Fibroblast of the conjunctiva (primary cell): Measurements from ENCODE around the gene TMEM163.

Experiments
- DNase-seq: peaks from one replicate; pipeline ENCODE4 v3.0.0-alpha.2; 2010; ENCODE audit warnings: low read depth

Gene TMEM163

DNA sequence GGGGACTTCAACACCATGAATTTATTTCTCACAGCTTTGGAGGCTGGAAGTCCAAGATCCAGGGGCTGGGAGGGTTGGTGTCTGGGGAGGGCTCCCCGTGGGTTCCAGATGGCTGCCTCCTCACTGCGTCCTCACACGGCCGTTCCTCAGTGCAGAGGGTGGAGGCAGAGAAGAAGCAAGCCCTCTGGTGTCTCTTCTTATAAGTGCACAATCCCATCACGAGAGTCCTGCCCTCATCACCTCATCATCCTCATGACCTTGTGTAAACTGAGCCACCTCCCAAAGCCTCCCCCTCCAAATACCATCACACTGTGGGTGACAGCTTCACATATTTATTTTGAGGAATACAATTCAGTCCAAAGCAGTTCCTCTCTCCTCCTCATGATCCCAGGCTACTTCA is 26.3 kb downstream of the TMEM163 start:
- DNase-seq: no peak

DNA sequence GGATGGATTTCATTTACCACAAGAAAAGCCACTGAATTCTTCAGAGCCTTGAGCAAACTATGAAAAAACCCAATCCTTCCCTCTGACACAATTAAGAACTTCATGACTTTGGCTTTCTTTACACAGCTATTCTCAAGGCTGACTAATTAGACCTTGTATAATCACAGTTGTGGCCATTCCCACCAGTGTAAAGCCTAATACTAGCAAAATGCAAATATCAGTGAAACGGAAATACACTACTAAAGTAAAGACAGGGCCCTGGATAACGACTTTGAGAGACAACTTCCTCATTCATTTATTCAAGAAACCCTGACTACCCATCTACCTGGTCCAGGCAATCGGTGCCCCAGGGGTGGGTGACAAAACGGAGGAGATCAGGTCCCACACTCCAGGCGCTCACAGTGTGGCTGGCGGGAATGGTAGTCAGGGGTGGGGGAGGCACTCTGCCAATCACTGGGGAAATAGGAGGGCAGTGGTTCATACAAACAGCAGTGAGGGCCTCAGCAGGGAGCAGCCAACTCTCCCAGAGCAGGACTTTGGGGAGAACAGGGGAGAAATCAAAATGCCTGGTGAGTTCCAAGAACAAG is 28.1 kb downstream of the TMEM163 start:
- no peak for DNase-seq

DNA sequence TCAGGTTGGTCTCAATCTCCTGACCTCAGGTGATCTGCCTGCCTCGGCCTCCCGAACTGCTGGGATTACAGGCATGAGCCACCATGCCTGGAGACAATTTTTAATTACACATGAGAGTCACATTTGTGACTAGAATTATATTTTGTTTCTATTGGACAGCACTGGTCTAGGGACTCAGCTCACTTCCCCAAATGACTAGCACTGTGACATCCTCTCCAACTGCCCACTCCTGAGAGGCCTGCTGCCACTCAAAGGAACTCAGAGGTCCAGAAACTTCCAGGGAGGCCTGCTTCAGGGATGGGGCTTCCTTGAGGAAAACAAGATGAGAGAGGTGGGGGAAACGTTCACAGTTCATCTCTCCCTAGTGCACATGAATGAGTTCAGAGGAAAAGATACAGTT is 29.5 kb downstream of the TMEM163 start:
- no peak for DNase-seq

DNA sequence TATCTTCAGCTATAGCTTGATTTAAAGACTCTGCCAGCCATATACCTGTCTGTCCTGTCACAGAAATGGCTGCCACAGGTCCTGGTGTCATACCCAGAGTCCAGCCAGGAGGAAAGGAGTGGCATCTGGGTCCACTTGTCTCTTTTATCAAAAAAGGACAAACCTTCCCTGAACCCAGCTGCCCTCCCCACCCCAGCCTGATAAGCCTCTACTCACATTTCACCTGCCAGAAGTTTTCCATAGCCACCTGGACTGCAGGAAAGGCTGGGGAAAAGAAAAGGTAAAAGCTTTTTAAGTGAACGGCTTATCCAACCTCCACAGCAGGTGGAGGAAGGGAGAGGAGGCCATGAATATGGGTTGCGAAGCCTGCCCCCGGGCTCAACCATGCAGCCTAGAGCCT is 32.8 kb downstream of the TMEM163 start:
- no peak for DNase-seq

DNA sequence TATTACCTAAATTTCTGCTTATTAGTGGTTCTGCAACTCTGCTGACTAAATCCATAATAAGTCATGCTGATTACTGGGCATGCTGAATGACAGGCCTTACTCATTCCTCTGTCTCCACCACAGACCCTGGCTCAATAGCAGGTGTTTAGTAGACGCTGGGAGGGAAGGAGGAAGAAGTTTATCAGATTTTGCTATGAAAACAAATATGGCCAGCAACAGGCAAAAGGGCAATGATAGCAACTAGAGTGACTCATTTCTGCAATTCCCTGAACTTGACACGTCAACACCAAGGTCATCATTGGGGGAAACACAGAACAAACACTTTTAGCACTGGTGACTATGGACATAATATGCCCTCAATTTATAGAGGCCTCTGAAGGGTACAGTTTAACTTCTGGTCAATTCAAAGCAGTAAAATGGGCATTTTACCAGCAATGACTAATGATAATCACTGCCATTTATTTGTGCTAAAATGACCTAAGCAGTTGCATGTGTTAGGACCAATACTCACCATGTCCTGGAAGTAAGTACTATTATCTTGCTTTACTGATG is 35.2 kb downstream of the TMEM163 start:
- no peak for DNase-seq

DNA sequence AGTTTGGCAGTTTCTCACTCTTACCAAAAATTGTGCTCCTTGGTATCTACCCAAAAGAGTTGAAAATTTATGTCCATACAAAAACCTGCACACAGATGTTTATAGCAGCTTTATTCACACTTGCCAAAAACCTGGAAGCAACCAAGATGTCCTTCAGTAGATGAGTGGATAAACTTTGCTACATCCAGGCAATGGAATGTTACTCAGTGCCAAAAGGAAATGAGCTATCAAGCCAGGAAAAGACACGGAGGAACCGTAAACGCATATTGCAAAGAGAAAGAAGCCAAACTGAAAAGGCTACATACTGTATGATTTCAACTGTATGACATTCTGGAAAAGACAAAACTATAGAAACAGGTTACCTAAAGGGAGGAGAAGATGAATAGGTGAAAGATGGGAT is 36.1 kb downstream of the TMEM163 start:
- DNase-seq: no peak

DNA sequence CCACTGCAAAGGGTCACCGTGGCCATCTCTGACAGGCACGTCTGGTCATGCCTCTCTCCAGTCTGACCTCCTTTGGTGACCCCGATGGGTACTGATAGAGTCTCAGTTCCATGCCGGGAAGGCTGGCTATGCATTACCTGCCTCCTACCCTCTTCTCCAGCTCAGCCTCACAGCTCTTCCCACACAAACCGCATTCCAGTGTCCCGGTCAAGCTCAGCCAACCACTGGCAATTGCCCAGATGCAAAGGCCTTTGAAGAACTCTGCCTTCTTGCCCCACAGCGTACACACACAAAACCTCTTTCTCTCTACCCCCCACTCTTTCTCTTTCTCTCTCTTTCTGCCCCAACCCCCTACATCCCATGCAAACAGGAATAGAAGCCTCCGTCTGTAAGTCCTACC is 37.6 kb downstream of the TMEM163 start:
- DNase-seq: no peak

DNA sequence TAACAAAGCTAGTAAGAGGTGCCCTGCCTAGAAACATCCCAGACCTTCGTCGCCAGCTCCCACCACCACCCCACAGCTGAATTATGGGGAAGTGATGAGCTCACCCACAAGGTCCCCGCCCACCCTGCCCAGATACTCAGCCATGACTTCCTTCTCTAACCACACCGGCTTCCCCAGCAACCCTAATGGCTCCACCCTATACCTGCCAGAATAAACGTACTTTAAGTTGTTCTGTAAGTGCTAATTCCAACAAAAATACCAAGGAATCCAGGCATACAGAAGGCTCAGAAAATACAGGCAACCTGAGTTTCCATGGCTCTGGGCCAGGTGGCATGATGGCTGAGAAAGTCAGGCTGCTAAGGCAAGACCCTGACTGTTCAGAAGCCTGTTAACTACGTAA is 39.1 kb downstream of the TMEM163 start:
- no peak for DNase-seq

DNA sequence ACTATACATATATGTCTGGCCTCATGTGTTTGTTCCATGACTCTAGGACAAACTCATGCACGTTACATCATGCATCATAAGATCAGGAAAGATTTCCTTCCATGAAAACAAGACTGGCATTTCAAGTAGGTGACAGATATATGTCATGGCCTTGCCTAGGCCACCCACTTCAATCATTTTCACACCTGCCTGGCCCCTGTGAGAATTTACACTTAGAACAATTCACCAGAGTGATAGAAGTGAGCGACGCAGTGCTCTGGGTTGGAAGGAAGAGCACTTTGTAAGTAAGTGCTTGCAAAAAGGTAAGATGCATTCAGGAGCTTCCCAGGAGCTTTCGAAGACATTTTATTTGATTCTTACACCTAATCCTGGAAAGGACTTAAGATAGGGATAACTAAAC is 39.5 kb downstream of the TMEM163 start:
- DNase-seq: no peak

DNA sequence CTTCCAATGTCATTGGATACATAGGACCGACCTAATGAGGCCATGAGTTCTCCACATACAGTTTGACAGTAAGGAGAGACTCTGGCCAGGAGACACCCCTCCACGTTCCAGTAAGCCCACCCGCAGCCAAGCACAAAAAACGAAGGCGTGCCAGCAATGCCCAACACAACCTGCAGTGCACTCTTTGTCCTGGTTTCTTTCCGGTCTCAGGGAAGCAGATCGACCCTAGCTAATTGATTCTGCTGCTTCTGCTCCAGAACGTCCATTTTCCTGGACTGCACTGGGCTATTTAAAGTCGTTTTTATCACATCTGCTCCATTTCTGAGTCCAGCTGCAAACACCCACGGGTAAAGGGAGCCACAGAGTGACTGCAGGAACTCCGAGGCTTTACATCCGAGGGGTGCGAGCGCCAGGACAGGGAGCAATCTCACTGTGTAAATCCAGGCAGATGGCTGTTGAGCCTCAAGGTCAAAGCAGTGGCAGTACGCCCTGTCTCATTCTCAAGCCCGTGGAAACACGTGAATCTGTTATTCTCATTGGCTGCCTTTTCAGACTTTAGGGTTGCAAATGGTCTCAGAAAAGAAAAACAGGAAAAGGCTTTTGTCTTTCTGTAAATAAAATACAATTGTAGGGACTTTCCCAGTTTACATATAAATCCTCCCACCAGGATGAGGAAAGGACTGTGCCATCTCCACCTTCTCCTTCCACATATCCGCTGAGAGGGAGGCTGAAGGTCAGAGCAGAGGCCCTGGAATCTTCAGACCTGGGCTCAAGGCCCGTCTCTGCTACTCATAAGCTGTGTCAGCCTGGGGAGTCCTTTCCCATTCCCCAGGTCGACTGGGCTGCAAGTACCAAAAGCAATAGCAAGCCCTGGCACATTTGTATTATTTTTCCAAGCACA is 40.7 kb downstream of the TMEM163 start:
- no peak for DNase-seq

DNA sequence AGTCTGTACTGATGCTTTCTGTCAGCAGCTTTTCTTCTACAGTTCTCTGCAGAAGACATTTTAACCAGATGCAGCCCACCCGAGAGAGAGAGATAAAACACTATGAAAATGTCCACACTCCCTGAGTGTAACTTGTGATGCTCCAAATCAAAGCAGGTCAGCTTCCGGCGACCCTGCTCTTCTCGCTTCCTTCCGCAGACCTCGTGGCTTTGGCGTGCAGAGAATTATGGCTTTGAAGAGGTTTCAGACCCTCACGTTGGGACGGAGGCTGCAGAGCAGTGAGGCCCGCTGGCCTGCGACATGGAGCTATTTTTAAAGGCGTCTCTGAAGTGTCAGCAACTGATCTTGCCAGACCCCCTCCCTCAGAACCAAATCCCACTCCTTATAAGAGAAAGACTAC is 41.8 kb downstream of the TMEM163 start:
- DNase-seq: no peak

DNA sequence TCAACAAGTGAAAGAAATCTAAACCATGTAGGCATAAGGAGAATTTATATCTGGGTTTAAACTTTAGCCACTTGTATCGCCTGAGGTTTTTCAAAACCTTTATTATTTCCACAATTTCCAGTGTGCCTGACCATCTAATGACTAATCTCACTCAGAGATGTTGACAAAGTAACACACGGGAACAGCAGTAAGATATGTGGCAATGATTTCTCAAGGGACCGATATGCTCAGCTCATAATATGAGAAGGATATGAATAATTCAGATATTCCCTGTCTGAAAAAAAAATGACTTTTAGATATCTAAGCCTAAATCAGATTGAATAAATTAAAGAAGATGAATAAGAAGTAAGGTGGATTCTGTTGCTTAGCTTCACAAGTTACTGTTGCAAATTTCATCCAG is 43.5 kb downstream of the TMEM163 start:
- no peak for DNase-seq

DNA sequence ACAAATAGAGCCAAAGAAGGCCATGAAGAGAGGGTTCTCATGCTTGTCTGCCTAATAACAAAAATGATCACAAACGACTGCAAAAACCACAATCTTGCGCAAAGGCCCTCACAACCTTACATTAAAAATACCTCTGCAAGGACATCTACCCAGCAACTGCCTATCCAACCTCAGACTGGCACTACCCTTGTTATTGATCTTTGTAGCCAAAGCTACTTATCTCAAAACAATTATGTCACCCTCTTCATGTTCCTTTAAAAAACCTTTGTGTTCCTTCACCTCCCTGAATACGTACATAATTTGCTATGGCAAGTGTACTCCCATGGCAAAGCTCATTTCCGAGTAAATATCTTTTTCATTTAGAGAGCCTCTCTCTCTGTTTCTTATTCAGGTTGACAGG is 44.1 kb downstream of the TMEM163 start:
- no peak for DNase-seq

DNA sequence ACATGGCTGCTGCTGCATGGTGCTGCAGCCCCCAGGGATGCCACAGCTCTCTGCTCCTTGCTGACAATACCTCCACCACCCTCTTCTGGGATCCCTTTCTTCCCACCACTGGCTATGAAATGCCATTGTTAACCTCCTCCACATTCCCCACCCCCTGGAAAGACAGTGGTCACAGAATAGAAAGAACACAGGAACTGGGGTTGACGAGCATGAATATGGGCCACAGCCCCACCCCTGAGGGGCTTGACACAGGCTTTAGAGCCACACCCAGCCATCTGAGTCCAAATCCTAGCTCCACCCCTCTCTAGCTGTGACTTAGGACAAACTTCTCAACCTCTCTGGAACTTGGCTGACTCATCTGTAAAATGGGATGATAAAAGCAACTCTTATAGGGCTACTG is 47.3 kb downstream of the TMEM163 start:
- DNase-seq: no peak

DNA sequence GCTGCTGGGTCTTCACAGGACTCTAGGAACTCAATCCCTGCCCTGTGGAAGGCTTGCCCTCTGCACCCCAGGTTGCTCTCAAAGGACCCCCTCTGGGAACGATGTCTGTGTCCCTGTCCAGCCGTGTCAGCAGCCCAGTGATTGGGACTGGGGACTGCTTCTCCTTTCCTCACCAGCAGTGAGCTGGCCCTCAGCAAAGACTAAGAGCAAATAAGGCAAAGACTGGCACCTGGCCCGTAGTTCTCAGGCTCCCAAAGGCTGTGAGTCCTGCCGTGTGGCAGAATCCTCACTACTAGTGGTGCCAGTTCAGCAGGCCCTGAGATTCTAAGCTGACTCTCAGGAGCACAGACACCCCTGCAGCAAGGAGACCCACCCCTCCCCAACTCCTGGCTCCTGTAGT is 47.8 kb downstream of the TMEM163 start:
- DNase-seq: no peak

DNA sequence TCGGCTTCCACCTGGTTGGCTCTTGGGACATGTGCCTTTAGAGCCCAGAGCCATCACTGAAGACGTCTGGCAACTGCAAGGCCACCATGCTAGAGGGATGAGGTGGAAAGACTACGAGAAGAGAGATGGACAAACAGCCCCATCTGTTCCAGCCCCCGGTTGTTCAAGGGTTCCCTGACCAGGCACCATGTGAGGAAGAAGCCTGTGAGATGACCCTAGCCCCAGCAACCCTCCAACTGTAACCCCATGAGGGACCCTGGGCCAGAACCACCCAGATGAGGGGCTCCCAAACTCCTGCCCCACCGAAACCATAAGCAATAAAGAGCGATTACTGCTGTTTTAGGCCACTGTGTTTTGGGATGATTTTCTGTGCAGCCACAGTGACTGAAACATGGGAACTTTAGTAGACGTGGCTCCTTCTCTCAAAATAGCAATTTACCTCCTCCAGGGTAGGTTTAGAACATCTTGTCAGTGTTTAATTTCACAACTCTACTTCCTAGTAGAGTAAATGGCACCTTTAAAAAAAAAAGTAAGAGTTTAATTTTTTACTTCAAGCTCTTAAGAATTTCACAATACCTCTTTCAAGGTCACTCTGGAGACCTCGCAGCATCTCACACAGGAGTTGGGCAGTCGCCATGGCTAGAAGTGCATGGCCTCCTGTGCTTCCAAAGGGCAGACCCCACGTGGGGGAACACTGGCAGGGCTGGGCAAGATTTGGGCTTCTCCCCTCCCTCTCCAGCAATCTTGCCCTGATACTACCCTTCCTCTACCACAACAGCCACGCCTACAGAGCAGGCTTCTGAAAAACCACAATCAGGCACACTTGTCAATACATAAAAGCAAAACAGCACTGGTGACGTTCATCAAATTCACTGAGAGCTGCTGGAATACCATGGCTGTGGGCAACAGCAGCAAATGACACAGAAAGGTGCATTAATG is 48.8 kb downstream of the TMEM163 start:
- DNase-seq: no peak

DNA sequence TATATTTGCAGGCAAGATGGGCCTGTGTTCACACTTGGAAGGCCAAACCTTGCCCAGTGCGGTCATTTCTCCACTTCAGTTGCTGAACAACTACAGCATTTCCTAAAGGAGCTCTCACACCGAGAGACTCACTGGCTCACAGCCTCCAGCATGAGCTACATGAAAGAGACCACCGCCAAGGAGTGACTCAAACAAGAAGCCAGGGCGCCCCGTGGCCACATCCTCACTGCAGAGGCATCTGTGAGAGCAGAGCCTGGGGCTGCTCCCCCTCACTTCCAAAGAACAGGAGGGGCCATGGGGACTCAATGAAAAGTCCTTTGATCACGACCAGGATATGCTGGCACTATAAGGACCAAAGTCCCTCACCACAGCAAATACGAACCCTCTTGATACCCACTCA is 50.0 kb downstream of the TMEM163 start:
- no peak for DNase-seq

DNA sequence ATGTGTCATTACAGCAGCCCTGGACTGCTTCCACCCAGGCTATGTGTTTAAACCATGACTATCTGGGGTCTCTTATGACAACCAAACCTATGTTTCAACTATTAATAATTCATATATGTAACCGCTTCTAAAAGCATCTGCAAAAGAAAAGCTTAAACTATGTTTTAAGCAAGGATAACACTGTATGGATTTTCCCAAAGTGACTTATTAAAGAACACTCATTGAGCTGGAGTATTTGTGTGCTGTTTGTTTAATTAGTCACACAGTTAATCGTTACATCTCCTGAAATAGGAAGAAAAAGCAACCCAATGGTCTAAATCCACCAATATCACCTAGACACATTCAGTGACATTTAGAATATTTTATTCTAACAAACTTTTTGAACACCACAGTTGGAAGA is 51.3 kb downstream of the TMEM163 start:
- no peak for DNase-seq

DNA sequence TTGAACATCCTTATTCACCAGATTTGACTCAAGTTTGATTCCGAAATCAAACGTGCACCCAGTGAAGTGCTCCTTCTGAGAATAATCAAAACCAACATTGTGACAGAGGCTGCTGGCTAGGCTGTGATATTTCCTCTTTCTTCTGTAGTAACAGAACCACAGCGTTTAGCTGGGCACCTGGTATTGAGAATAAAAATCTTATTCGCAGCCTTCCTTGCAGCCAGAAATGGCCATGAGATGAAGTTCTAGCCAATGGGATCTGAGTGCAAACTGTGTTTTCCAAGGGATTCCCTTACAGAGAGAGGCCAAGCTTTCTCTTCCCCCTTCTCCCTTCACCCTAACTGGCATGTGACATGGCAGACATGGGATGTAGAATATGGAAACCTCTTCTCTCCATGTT is 51.7 kb downstream of the TMEM163 start:
- DNase-seq: no peak

DNA sequence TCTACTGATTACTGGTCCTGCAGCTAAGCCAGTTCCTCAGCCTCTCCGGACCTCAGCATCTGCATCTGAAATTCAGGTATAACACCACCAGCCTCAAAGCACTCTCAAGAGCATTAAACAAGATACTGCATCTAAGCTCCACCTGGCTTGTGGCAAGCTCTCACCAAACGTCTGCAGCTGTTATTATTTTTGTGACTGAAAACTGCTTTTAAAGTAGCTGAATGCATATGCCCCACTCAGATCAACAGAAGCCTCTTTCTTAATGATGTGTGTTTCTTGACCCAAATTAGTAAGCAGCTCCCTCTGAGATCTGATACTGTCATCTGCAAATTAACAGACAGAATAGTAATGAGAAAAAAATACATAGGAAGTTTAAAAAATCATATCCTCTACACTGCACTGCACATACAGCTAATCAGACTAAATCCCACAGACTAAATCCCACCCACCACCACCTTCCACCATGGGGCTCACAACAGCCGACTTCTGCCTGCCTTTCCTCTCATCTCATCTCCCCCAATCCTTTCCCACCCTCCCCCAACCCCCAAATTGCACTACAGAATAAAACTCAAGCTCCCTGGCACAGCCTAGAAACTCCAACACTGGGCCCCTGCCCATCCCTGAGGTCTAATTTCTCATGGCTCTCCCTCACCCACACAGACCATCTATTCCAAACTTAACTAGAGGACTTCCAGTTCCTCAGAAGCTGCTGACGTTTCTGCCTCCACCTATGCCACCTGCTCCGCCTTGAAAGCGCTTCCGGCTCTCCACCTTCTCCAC is 52.9 kb downstream of the TMEM163 start:
- DNase-seq: no peak
